GM19467 (cell line): ENCODE data around the gene AXIN1.

ENCODE experiments used
- ATAC-seq: cut with Tn5 transposase; IDR thresholded peaks from one replicate; pipeline ENCODE4 v1.9.1; 2021; ENCODE audit warnings: mild to moderate bottlenecking, moderate library complexity; ENCODE audit not compliant: unreplicated experiment

AXIN1 gene

GRCh38 chr16:307691-308312 lies 44.7 kb downstream of the AXIN1 start:
- no peak for ATAC-seq

- no peak for ATAC-seq
These were observed 45.6 kb downstream of the AXIN1 start for GRCh38 chr16:306911-307370.

GRCh38 chr16:305916-306626 lies 46.5 kb downstream of the AXIN1 start:
- no peak for ATAC-seq

- ATAC-seq: no peak
These were observed 48.6 kb downstream of the AXIN1 start for GRCh38 chr16:303760-304505.

GRCh38 chr16:301950-302349 lies 50.6 kb downstream of the AXIN1 start:
- no peak for ATAC-seq

- no peak for ATAC-seq
These were observed 51.3 kb downstream of the AXIN1 start for GRCh38 chr16:301235-301634.

- ATAC-seq: no peak
These were observed 54.7 kb downstream of the AXIN1 start for GRCh38 chr16:297832-298231.

- no peak for ATAC-seq
These were observed 55.6 kb downstream of the AXIN1 start for GRCh38 chr16:296806-297510.

GRCh38 chr16:296276-296675 lies 56.2 kb downstream of the AXIN1 start:
- no peak for ATAC-seq

- no peak for ATAC-seq
These were observed 59.3 kb downstream of the AXIN1 start for GRCh38 chr16:293043-293775.

- ATAC-seq: no peak
These were observed 61.0 kb downstream of the AXIN1 start for GRCh38 chr16:291539-291938.

GRCh38 chr16:290681-291405 lies 61.7 kb downstream of the AXIN1 start:
- ATAC-seq: no peak

- no peak for ATAC-seq
These were observed 62.4 kb downstream of the AXIN1 start for GRCh38 chr16:290015-290680.

GRCh38 chr16:289395-289997 lies 63.0 kb downstream of the AXIN1 start:
- no peak for ATAC-seq

GRCh38 chr16:287981-288920 lies 64.3 kb downstream of the AXIN1 start:
- no peak for ATAC-seq

GRCh38 chr16:287298-287811 lies 65.2 kb downstream of the AXIN1 start:
- no peak for ATAC-seq

- ATAC-seq: no peak
These were observed 65.8 kb downstream of the AXIN1 start for GRCh38 chr16:286491-287297.
